Thymus (tissue), 11 donors: ENCODE data around the gene KRT77. TPM values are rescaled to one million over a fixed set of nuclear protein-coding genes. Genes with fewer than 3 reads are reported as not detected.

Experiments used
- DNase-seq, 9 donors: peaks; one replicate each; pipeline ENCODE4 v3.0.0-alpha.2; 2013; ENCODE audit warnings: low spot score in 9 of 9, low read depth in 6 of 9, missing footprints in 1 of 9
- H3K27ac ChIP-seq, 2 donors: one replicate each; pipeline ENCODE4 v1.5.1; 2013; ENCODE audit warnings: control low read depth in 1 of 2, low read depth in 1 of 2, low read length in 1 of 2, mild to moderate bottlenecking in 1 of 2, moderate library complexity in 1 of 2
- H3K27me3 ChIP-seq, 2 donors: one replicate each; pipeline ENCODE4 v1.5.1; 2013; ENCODE audit warnings: low read length in 1 of 2; ENCODE audit not compliant: control insufficient read depth in 2 of 2, insufficient read depth in 1 of 2
- H3K36me3 ChIP-seq, 2 donors: one replicate each; pipeline ENCODE4 v1.5.1; 2013; ENCODE audit warnings: low read length in 1 of 2, mild to moderate bottlenecking in 1 of 2, moderate library complexity in 1 of 2; ENCODE audit not compliant: control insufficient read depth in 2 of 2, insufficient read depth in 2 of 2
- H3K4me1 ChIP-seq, 2 donors: one replicate each; pipeline ENCODE4 v1.5.1; 2013; ENCODE audit warnings: low read length in 2 of 2; ENCODE audit not compliant: control insufficient read depth in 2 of 2, insufficient read depth in 2 of 2
- H3K4me3 ChIP-seq, 2 donors: one replicate each; pipeline ENCODE4 v1.5.1; 2013; ENCODE audit warnings: low read length in 2 of 2, control low read depth in 1 of 2, mild to moderate bottlenecking in 1 of 2
- H3K9me3 ChIP-seq, 2 donors: one replicate each; pipeline ENCODE4 v1.5.1; 2013; ENCODE audit warnings: low read length in 1 of 2, mild to moderate bottlenecking in 1 of 2; ENCODE audit not compliant: control insufficient read depth in 2 of 2, insufficient read depth in 1 of 2
- WGBS: extraction: QIAGEN DNeasy Blood & Tissue Kit; methylation state at CpG from one replicate; pipeline ENCODE4 v1.1.7; 2013; 5-methylcytosine and 5-hydroxymethylcytosine counted together
- polyA plus RNA-seq: library from polyadenylated mRNA; stranded (reverse); fragments of 200-250 nt; gene quantifications from one replicate; pipeline ENCODE4 v1.2.3, GENCODE V29; 2013
- total RNA-seq: library from RNA; stranded (reverse); fragments of 120-200 nt; gene quantifications from one replicate; pipeline ENCODE4 v1.2.4, GENCODE V29; 2013
- donor health status: healthy.

KRT77 gene
- total and polyA plus RNA-seq, 2 donors: 0.66 to 4.1 TPM

DNA sequence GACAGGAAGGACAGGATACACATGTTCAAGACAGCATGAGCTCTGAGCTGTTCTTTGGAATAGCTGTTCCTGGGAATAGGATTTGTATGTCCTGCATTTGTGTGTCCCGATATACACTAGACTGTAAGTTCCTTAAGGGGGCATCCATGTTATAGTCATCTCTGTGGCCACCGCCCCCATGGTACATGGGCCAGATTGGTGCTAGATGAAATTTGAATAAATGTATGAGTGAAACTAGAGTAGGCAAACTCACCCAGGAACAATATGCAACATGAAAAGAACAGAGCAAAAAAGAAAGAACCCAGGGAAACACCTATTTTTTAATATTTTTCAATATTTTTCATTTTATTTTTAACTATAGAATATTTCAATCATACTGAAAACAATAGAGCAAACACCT, 25.1 kb upstream of the KRT77 start:
- H3K4me1 ChIP-seq: no peaks in the 10 kb centered on the region
- 94% methylated on average over 2 of the region's 2 CpGs for WGBS
- H3K27ac ChIP-seq: no peak overlapping the region
- H3K9me3 ChIP-seq: no peaks in the 10 kb centered on the region
- H3K27me3 ChIP-seq: no peaks in the 10 kb centered on the region
- no peaks in the 10 kb centered on the region for H3K36me3 ChIP-seq
- no peak overlapping the region for H3K4me3 ChIP-seq
- DNase-seq: no peak

DNA sequence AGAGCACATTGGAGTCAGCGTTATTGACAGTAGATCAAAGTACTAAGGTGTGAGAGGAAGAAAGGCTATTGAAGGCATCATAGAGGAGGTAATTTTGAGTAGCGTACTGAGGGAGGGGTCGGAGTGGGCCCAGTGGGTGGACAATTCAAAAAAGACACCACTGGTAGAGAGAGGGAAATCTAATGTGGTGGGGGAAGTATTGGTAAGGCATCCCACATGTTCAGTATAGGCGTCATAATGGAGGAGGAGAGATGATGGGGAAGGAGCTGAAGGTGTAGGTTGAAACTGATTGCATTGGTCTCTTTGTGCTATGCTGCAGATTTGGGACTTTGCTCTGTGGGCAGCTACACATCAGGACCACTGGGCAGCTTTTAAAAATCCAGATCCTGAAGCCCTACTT, 23.7 kb upstream of the KRT77 start:
- H3K9me3 ChIP-seq: no peaks in the 10 kb centered on the region
- DNase-seq: no peak
- H3K36me3 ChIP-seq: no peaks in the 10 kb centered on the region
- H3K4me1 ChIP-seq: no peaks in the 10 kb centered on the region
- WGBS: 92% methylated on average over 4 of the region's 4 CpGs
- H3K27me3 ChIP-seq: no peaks in the 10 kb centered on the region
- H3K4me3 ChIP-seq: no peak overlapping the region
- no peak overlapping the region for H3K27ac ChIP-seq

DNA sequence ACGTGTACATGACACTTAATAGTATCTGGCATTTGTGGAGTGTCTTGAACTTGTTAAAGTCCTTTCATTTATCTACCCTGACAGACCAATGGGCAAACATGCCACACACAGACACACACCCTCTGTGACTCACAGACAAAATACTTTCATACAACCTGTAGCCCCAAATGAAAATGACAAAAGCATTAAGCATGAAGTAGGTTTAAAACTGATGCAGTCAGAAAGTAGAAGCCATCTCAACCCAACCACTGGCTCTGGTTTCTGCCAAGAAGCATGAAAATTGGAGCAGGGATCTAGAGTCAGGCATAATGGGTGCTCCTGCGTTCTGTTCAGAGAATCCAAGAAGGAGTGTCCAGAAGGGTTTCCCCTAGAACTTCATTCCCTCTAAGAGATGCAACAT, 23.1 kb upstream of the KRT77 start:
- Histone ChIP-seq H3K36me3 (no peaks in the 10 kb centered on the region), H3K4me3 (no peak overlapping the region), H3K4me1 (no peaks in the 10 kb centered on the region), H3K27ac (no peak overlapping the region), H3K9me3 (no peaks in the 10 kb centered on the region), H3K27me3 (no peaks in the 10 kb centered on the region)
- no peak for DNase-seq
- WGBS: 77% methylated on average over 2 of the region's 2 CpGs

DNA sequence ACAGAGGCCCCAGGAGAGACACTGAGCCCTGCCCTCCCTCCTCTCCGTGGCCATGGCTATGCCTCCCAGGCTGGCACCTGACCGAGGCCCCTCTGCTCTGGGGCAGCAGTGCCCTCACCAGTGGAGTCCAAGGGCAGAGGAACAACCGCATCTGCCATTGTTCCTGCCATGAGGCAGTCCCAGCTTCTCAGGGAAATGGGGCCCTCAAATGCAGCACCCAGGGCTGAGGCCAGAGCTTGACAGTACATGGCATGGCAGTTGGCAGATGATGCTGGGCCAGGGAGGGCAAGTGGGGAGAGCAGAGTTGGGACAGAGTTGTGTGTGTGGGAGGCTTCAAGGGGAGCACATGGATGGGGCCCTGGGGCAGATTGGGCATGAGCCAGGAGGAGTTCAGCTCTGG, 21.1 kb upstream of the KRT77 start:
- Histone ChIP-seq H3K36me3 (no peaks in the 10 kb centered on the region), H3K4me3 (no peak overlapping the region), H3K9me3 (no peaks in the 10 kb centered on the region), H3K27me3 (no peaks in the 10 kb centered on the region), H3K27ac (no peak overlapping the region), H3K4me1 (no peaks in the 10 kb centered on the region)
- 92% methylated on average over 3 of the region's 3 CpGs for WGBS
- no peak for DNase-seq

DNA sequence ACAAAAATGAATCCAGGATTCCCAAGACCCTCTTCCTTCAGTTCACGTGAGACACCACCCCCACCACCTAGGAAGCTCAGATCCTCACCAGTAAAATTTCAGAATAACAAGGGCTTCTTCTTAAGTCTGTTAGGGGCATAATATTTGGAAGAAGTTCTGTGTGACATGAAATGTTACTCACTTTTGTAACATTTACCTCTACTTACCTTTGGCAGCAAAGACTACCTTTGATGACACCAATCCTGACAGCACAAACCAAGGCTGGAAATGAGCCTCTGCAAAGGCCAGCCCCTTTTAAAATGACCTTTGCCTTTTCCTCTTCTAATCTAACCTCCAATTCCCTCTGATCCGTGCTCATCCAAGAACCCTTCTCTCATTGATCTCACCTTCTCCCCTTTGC, 19.4 kb upstream of the KRT77 start:
- Histone ChIP-seq H3K36me3 (no peaks in the 10 kb centered on the region), H3K9me3 (no peaks in the 10 kb centered on the region), H3K27me3 (peaks cover 0 to 8% of the 10 kb centered on the region in 2 donors), H3K4me3 (no peak overlapping the region), H3K4me1 (no peaks in the 10 kb centered on the region), H3K27ac (no peak overlapping the region)
- 95% methylated on average over 2 of the region's 2 CpGs for WGBS
- no peak for DNase-seq

DNA sequence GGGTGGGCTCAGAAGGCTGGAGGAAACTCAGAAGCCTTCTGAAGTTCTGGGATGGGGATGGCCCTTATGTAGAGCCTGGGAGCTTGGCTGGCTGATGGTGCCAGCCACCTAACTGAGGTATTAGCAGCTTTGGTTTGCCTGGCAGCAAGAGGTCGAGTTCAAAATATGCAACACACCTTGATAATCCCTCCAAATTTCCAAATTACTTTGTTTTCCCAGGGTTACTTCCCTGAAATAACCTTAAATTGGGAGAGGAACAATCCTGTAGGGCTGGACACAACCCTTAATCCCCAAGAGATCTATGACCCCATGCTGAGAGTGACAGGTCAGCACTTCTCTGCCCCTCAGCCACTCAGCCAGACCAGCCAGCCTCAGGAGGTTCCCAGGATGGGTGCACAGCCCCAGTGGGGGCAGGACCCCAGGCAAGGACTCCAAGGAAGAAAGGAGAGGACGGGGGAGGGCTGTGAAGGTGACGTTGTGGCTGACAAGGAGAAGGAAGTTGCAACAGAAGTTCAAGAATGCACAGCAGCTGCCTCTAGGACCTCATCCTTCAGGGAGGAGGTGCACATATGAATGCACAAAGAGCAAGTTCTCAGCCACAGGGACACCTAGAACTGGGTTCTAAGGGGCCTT, 18.6 kb upstream of the KRT77 start:
- no peaks in the 10 kb centered on the region for H3K36me3 ChIP-seq
- no peak overlapping the region for H3K4me3 ChIP-seq
- H3K9me3 ChIP-seq: no peaks in the 10 kb centered on the region
- H3K4me1 ChIP-seq: no peaks in the 10 kb centered on the region
- H3K27ac ChIP-seq: no peak overlapping the region
- DNase-seq: no peak
- peaks cover 0 to 14% of the 10 kb centered on the region in 2 donors for H3K27me3 ChIP-seq
- WGBS: 34% methylated on average over 3 of the region's 3 CpGs

DNA sequence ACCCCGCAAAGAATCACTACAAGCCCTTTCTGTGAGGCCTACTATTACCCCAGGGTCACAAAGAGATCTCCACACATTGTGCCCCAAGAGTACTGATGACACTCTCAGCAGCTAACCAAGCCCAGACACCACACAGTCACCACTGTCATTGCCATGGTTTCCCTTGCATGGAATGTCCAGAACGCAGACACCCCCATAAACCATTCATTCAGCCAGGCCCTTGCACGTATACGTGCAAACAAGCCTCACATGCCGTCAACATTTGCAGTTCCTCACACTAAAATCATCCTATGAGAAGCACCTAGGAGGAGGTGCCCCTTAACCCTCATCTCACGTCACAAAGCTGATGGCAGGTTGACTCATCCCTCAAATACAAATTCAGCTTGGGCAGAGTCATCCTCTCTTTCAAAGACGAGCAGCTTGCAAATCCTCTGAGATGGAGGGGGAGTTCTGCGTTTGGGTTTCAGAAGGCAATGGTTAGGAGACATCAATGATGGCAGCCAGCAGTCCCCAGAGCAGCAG, 17.1 kb upstream of the KRT77 start:
- Histone ChIP-seq H3K27me3 (peaks cover 9 to 29% of the 10 kb centered on the region in 2 donors), H3K27ac (no peak overlapping the region), H3K4me1 (no peaks in the 10 kb centered on the region), H3K36me3 (no peaks in the 10 kb centered on the region), H3K4me3 (no peak overlapping the region), H3K9me3 (peaks cover 0 to under 1% of the 10 kb centered on the region in 2 donors)
- DNase-seq: no peak
- WGBS: 93% methylated on average over 8 of the region's 8 CpGs

DNA sequence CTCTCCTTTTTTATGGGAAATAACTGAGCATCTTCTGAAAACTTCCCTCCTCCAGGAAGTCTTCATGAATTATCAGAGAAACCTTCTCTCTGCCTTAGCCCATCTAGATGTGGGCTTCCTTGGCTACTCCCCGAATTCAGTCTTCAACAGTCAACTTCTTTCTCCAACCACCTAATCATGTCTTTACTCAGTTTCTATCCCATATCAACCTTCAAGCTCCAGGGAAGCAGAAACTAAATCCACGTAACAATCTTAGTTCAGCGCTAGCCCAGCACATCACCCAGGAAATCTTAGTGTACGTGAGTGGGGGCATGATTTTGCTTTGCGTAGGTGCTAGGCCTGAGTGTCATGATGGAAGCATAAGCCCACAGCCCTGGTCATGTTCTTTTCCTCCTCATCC, 12.7 kb upstream of the KRT77 start:
- H3K27me3 ChIP-seq: peaks cover 34 to 58% of the 10 kb centered on the region in 2 donors
- H3K9me3 ChIP-seq: peaks cover 0 to 3% of the 10 kb centered on the region in 2 donors
- no peaks in the 10 kb centered on the region for H3K4me1 ChIP-seq
- WGBS: 96% methylated on average over 5 of the region's 5 CpGs
- H3K36me3 ChIP-seq: no peaks in the 10 kb centered on the region
- no peak for DNase-seq
- H3K4me3 ChIP-seq: no peak overlapping the region
- H3K27ac ChIP-seq: no peak overlapping the region

DNA sequence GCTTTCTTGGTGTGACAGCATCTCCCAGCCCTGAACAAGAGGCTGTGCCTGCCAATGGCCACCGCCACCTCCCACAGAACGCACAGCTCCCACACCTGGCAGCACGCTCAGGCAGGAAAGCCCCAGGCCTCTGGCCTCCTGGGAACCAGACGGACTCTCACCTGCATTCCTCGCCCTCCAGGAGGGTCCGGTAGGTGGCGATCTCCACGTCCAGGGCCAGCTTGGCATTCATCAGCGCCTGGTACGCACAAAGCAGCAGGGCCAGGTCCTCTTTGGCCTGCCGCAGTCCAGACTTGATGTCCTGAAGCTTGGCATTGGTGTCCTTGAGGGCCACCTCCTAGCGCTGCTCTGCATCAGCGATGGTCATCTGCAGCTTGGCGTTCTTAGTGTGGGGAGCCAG, 12.1 kb upstream of the KRT77 start:
- 78% methylated on average over 14 of the region's 14 CpGs for WGBS
- Histone ChIP-seq H3K27me3 (peaks cover 34 to 58% of the 10 kb centered on the region in 2 donors), H3K36me3 (no peaks in the 10 kb centered on the region), H3K27ac (no peak overlapping the region), H3K4me1 (no peaks in the 10 kb centered on the region), H3K9me3 (peaks cover 0 to 3% of the 10 kb centered on the region in 2 donors), H3K4me3 (no peak overlapping the region)
- DNase-seq: no peak
